Measurements from ENCODE around the gene CRYM.

DNA sequence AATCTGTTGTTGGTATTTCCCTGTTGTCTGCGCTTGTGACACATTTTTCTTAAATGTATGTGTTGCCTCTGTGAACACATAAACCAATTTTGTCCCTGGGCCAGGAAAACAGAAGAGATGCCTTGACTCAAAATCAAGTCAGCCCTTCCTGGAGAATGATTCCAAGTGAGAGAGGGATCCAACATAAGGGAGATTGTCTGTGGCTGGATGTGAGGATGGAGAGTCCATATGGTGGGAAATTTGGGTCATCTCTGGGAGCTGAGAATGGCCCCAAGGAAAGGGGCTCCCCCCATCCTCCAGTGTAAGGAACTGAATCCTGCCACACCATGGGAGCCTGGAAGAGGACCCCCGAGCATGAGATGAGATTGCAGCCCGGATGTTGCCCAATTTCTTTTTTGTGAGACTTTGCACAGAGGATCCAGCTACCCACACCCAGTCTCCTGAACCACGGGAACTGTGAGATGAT lies 13.5 kb downstream of the CRYM start:
- no peak for TF ChIP-seq CTCF (IDR thresholded peaks at IDR 0.05)
- no peak for TF ChIP-seq POLR2A (IDR thresholded peaks at IDR 0.05)
- no peak for TF ChIP-seq POLR2AphosphoS5 (IDR thresholded peaks at IDR 0.05)
- no peak for TF ChIP-seq EP300 (IDR thresholded peaks at IDR 0.05)

All from gastroesophageal sphincter (tissue), 3 donors.